Measurements from ENCODE around the gene GOLGA6L9.

- TF ChIP-seq EZH2 (IDR thresholded peaks at IDR 0.05; ENCODE audit: insufficient read depth, poor library complexity, severe bottlenecking) (no peak), EZH2phosphoT487 (IDR thresholded peaks at IDR 0.05; ENCODE audit: insufficient read depth, low read depth) (no peak)
Observed at GRCh38 chr15:82398785-82399184, 30.8 kb upstream of the GOLGA6L9 start.

Data from GM23248 (cell line).